CD4-positive, alpha-beta T cell treated with Interleukin-6 at 100 ng/mL for 8 hours (primary cell): ENCODE measurements around the gene WNT2B.

Experiments used
- DNase-seq: peaks from one replicate; pipeline ENCODE4 v3.0.0-alpha.2; 2020; ENCODE audit warnings: mixed read lengths, low spot score

WNT2B gene

GRCh38 chr1:112527266-112528010 lies 18.7 kb downstream of the WNT2B start:
- no peak for DNase-seq

- DNase-seq, result no peak
These were observed 19.3 kb downstream of the WNT2B start for GRCh38 chr1:112528076-112528475.

- DNase-seq, result no peak
These were observed 20.5 kb downstream of the WNT2B start for GRCh38 chr1:112529301-112529700.

GRCh38 chr1:112530832-112531231 lies 22.1 kb downstream of the WNT2B start:
- DNase-seq, result no peak

GRCh38 chr1:112532064-112532463 lies 23.3 kb downstream of the WNT2B start:
- DNase-seq, result no peak

- DNase-seq, result no peak
These were observed 24.3 kb downstream of the WNT2B start for GRCh38 chr1:112533029-112533428.

- no peak for DNase-seq
These were observed 27.8 kb downstream of the WNT2B start for GRCh38 chr1:112536561-112536960.

- no peak for DNase-seq
These were observed 28.7 kb downstream of the WNT2B start for GRCh38 chr1:112537456-112537855.

- DNase-seq, result no peak
These were observed 30.1 kb downstream of the WNT2B start for GRCh38 chr1:112538883-112539282.

GRCh38 chr1:112540226-112540794 lies 31.5 kb downstream of the WNT2B start:
- DNase-seq, result no peak

- no peak for DNase-seq
These were observed 32.5 kb downstream of the WNT2B start for GRCh38 chr1:112541299-112541698.

- no peak for DNase-seq
These were observed 33.6 kb downstream of the WNT2B start for GRCh38 chr1:112542206-112542973.

- DNase-seq, result no peak
These were observed 35.4 kb downstream of the WNT2B start for GRCh38 chr1:112544011-112544688.

GRCh38 chr1:112544751-112545150 lies 36.0 kb downstream of the WNT2B start:
- DNase-seq, result no peak

GRCh38 chr1:112546076-112546475 lies 37.3 kb downstream of the WNT2B start:
- DNase-seq, result no peak

GRCh38 chr1:112548547-112548946 lies 39.8 kb downstream of the WNT2B start:
- no peak for DNase-seq

GRCh38 chr1:112549590-112549989 lies 40.8 kb downstream of the WNT2B start:
- DNase-seq, result no peak

GRCh38 chr1:112554411-112554810 lies 45.6 kb downstream of the WNT2B start:
- DNase-seq, result no peak

- DNase-seq, result no peak
These were observed 48.6 kb downstream of the WNT2B start for GRCh38 chr1:112557385-112557784.

GRCh38 chr1:112558634-112559033 lies 49.9 kb downstream of the WNT2B start:
- DNase-seq, result no peak

GRCh38 chr1:112563341-112563740 lies 54.6 kb downstream of the WNT2B start:
- DNase-seq, result no peak

GRCh38 chr1:112564081-112564480 lies 55.3 kb downstream of the WNT2B start:
- no peak for DNase-seq

- DNase-seq, result no peak
These were observed 57.0 kb downstream of the WNT2B start for GRCh38 chr1:112565800-112566199.
